H1 (cell line): Measurements from ENCODE around the gene KIF25. TPM values are rescaled to one million over a fixed set of nuclear protein-coding genes. Genes with fewer than 3 reads are reported as not detected.

Experiments
- CTCF ChIA-PET: fragments of 300-600 bp; sonication (Branson Sonifier 250); formaldehyde crosslinking; loops from one replicate; lab custom pipeline; 2021; ENCODE audit not compliant: partially characterized antibody; lab: Charles Lee
- POLR2A ChIA-PET: fragments of 300-600 bp; sonication (Branson Sonifier 250); formaldehyde crosslinking; loops from one replicate; lab custom pipeline; 2021; ENCODE audit warnings: inconsistent platforms; ENCODE audit not compliant: partially characterized antibody; lab: Charles Lee
- DNase-seq, 2 experiments: peaks; one replicate each; pipeline versions ENCODE4 v3.0.0 to v3.0.0-alpha.2; 2010 to 2022; ENCODE audit warnings: low spot score in 2 of 2, low read depth in 1 of 2, mixed read lengths in 1 of 2
- FAIRE-seq: peaks from 2 replicates; lab custom pipeline; 2011; peaks lifted over from hg19 to GRCh38; lab: Jason Lieb, UNC
- H2AFZ ChIP-seq: 2 replicates; pipeline ENCODE4 v1.8.1; 2012; ENCODE audit warnings: low read length, inconsistent platforms
- H2AK5ac ChIP-seq: 2 replicates; pipeline ENCODE4 v1.6.1; 2013; ENCODE audit warnings: low read depth, low read length
- H2BK120ac ChIP-seq: replicated peaks from 2 replicates; pipeline ENCODE3; 2013; ENCODE audit warnings: low read depth, low read length, inconsistent platforms
- H2BK12ac ChIP-seq: 2 replicates; pipeline ENCODE4 v1.6.1; 2013; ENCODE audit warnings: low read depth, low read length
- H2BK15ac ChIP-seq: 2 replicates; pipeline ENCODE4 v1.6.1; 2013; ENCODE audit warnings: low read length
- H2BK20ac ChIP-seq: 2 replicates; pipeline ENCODE4 v1.6.1; 2013; ENCODE audit warnings: low read length
- H2BK5ac ChIP-seq: 2 replicates; pipeline ENCODE4 v1.6.1; 2013; ENCODE audit warnings: low read depth, low read length
- H3K14ac ChIP-seq: 2 replicates; pipeline ENCODE4 v1.6.1; 2013; ENCODE audit warnings: inconsistent platforms; ENCODE audit not compliant: insufficient read length
- H3K18ac ChIP-seq: 2 replicates; pipeline ENCODE4 v1.6.1; 2013; ENCODE audit warnings: low read length; ENCODE audit errors: extremely low read depth
- H3K23ac ChIP-seq: 2 replicates; pipeline ENCODE4 v1.6.1; 2013; ENCODE audit warnings: inconsistent platforms; ENCODE audit not compliant: insufficient read length
- H3K23me2 ChIP-seq: 2 replicates; pipeline ENCODE4 v1.6.1; 2013; ENCODE audit warnings: low read depth, low read length
- H3K27ac ChIP-seq: 2 replicates; pipeline ENCODE4 v1.6.1; 2011; ENCODE audit warnings: low read depth, low read length, inconsistent platforms
- H3K27me3 ChIP-seq, 4 experiments: replicated peaks in 1 of 4; 1 replicate in 1 of 4; 2 replicates in 3 of 4; pipeline versions ENCODE4 v1.6.1 to v1.8.1; 2011 to 2013; ENCODE audit warnings: low read length in 3 of 4, mild to moderate bottlenecking in 3 of 4, inconsistent platforms in 2 of 4, mixed read lengths in 2 of 4, moderate library complexity in 1 of 4; ENCODE audit not compliant: control insufficient read depth in 3 of 4, insufficient read depth in 3 of 4; ENCODE audit errors: extremely low read depth in 1 of 4
- H3K36me3 ChIP-seq, 4 experiments: 2 replicates each; pipeline versions ENCODE4 v1.6.1 to v1.8.1; 2011 to 2013; ENCODE audit warnings: mild to moderate bottlenecking in 4 of 4, low read length in 3 of 4, moderate library complexity in 2 of 4, control low read depth in 1 of 4, inconsistent platforms in 1 of 4; ENCODE audit not compliant: insufficient read depth in 4 of 4, control insufficient read depth in 2 of 4
- H3K4ac ChIP-seq: replicated peaks from 2 replicates; pipeline ENCODE3; 2013; ENCODE audit warnings: low read length, low read depth, mixed read lengths, inconsistent platforms; ENCODE audit not compliant: insufficient read length
- H3K4me1 ChIP-seq, 4 experiments: replicated peaks in 1 of 4; 1 replicate in 1 of 4; 2 replicates in 3 of 4; pipeline versions ENCODE4 v1.6.1 to v1.8.1; 2011 to 2013; ENCODE audit warnings: low read length in 3 of 4, inconsistent platforms in 2 of 4, mixed read lengths in 1 of 4; ENCODE audit not compliant: insufficient read depth in 4 of 4, control insufficient read depth in 3 of 4
- H3K4me2 ChIP-seq, 2 experiments: 2 replicates each; pipeline versions ENCODE4 v1.6.1 to v1.8.1; 2011 to 2013; ENCODE audit warnings: low read depth in 2 of 2, low read length in 2 of 2, control low read depth in 1 of 2, inconsistent platforms in 1 of 2, mild to moderate bottlenecking in 1 of 2; ENCODE audit not compliant: insufficient read depth in 1 of 2
- H3K4me3 ChIP-seq, 4 experiments: fragments of 200-600, 300-600 bp in 1 of 4; sonication (generic), shearing (Covaris generic), sonication (Bioruptor Twin) in 1 of 4; 2 replicates each; pipeline versions ENCODE4 v1.5.1 to v1.8.1; 2011 to 2016; ENCODE audit warnings: low read length in 4 of 4, low read depth in 3 of 4, control low read depth in 2 of 4, inconsistent platforms in 2 of 4, mild to moderate bottlenecking in 2 of 4, mixed read lengths in 1 of 4, moderate library complexity in 1 of 4; ENCODE audit not compliant: insufficient read depth in 2 of 4; ENCODE audit errors: extremely low read depth in 1 of 4
- H3K56ac ChIP-seq: replicated peaks from 2 replicates; pipeline ENCODE3; 2013; ENCODE audit warnings: low read depth, mild to moderate bottlenecking, mixed read lengths, low read length, inconsistent platforms; ENCODE audit not compliant: insufficient read length
- H3K79me1 ChIP-seq: 2 replicates; pipeline ENCODE4 v1.6.1; 2013; ENCODE audit warnings: low read depth, low read length, control low read depth
- H3K79me2 ChIP-seq, 2 experiments: 2 replicates each; pipeline versions ENCODE4 v1.6.1 to v1.8.1; 2012 to 2013; ENCODE audit warnings: low read length in 2 of 2, mild to moderate bottlenecking in 2 of 2, inconsistent platforms in 1 of 2; ENCODE audit not compliant: insufficient read depth in 2 of 2, control insufficient read depth in 1 of 2
- H3K9ac ChIP-seq, 4 experiments: replicated peaks in 1 of 4; 1 replicate in 1 of 4; 2 replicates in 3 of 4; pipeline versions ENCODE4 v1.6.1 to v1.8.1; 2011 to 2013; ENCODE audit warnings: low read depth in 3 of 4, low read length in 3 of 4, control low read depth in 2 of 4, mild to moderate bottlenecking in 2 of 4, moderate library complexity in 2 of 4, inconsistent platforms in 1 of 4; ENCODE audit errors: extremely low read depth in 1 of 4
- H3K9me3 ChIP-seq, 2 experiments: 2 replicates each; pipeline versions ENCODE4 v1.6.1 to v1.8.1; 2012 to 2013; ENCODE audit warnings: mild to moderate bottlenecking in 2 of 2, moderate library complexity in 2 of 2, control low read depth in 1 of 2, inconsistent platforms in 1 of 2, low read depth in 1 of 2, low read length in 1 of 2, mixed read lengths in 1 of 2; ENCODE audit not compliant: insufficient read depth in 2 of 2
- H4K20me1 ChIP-seq, 2 experiments: replicated peaks in 1 of 2; 2 replicates each; pipeline versions ENCODE3 to v1.8.1; 2011 to 2013; ENCODE audit warnings: inconsistent platforms in 2 of 2, low read length in 2 of 2, mild to moderate bottlenecking in 1 of 2; ENCODE audit not compliant: insufficient read depth in 2 of 2, control insufficient read depth in 1 of 2
- H4K5ac ChIP-seq: 2 replicates; pipeline ENCODE4 v1.6.1; 2013; ENCODE audit warnings: low read length, low read depth, mixed read lengths, inconsistent platforms; ENCODE audit not compliant: insufficient read length
- H4K8ac ChIP-seq: 2 replicates; pipeline ENCODE4 v1.8.0; 2013; ENCODE audit warnings: mild to moderate bottlenecking, moderate library complexity, low read length, inconsistent platforms; ENCODE audit not compliant: insufficient read depth; ENCODE audit errors: extremely low read depth
- H4K91ac ChIP-seq: replicated peaks from 2 replicates; pipeline ENCODE3; 2013; ENCODE audit warnings: low read length, mixed read lengths, inconsistent platforms; ENCODE audit not compliant: insufficient read length
- CTBP2 ChIP-seq: IDR thresholded peaks from 2 replicates; pipeline ENCODE4 v1.7.0; 2011; ENCODE audit warnings: borderline replicate concordance, mild to moderate bottlenecking, moderate library complexity, mixed read lengths, low read length; ENCODE audit not compliant: insufficient read depth, insufficient read length
- CTCF ChIP-seq, 3 experiments: IDR thresholded peaks; 1 replicate in 2 of 3; 2 replicates in 1 of 3; pipeline versions ENCODE4 v1.5.1 to v1.6.1; 2011; ENCODE audit warnings: low read length in 3 of 3, mild to moderate bottlenecking in 3 of 3, inconsistent platforms in 2 of 3, low read depth in 1 of 3, moderate library complexity in 1 of 3; ENCODE audit not compliant: insufficient read depth in 1 of 3; ENCODE audit errors: control extremely low read depth in 1 of 3
- EZH2 ChIP-seq: fragments of 200-600 bp; sonication (generic); IDR thresholded peaks from 2 replicates; pipeline ENCODE4 v1.7.1; 2012; ENCODE audit warnings: low read depth, mild to moderate bottlenecking, moderate library complexity, low read length, inconsistent platforms; ENCODE audit not compliant: severe bottlenecking
- GTF2F1 ChIP-seq: IDR thresholded peaks from 2 replicates; pipeline ENCODE4 v1.6.1; 2012; ENCODE audit warnings: low read depth, low read length, improper control_type of control experiment, borderline replicate concordance
- MAFK ChIP-seq: IDR thresholded peaks from 2 replicates; pipeline ENCODE4 v1.6.1; 2012; ENCODE audit warnings: low read depth, mild to moderate bottlenecking, improper control_type of control experiment, low read length
- MAX ChIP-seq: IDR thresholded peaks from 2 replicates; pipeline ENCODE4 v1.6.1; 2012; ENCODE audit warnings: inconsistent platforms
- NANOG ChIP-seq: IDR thresholded peaks from 2 replicates; pipeline ENCODE4 v1.6.1; 2011; ENCODE audit warnings: low read length, low read depth, mild to moderate bottlenecking, inconsistent platforms; ENCODE audit not compliant: insufficient read depth, poor library complexity, severe bottlenecking
- POLR2AphosphoS5 ChIP-seq: IDR thresholded peaks from 2 replicates; pipeline ENCODE4 v1.6.1; 2011; ENCODE audit warnings: low read depth, low read length
- SP2 ChIP-seq: IDR thresholded peaks from 2 replicates; pipeline ENCODE4 v1.6.1; 2012; ENCODE audit warnings: mild to moderate bottlenecking, low read length, inconsistent platforms
- SRF ChIP-seq: IDR thresholded peaks from 2 replicates; pipeline ENCODE4 v1.6.1; 2011; ENCODE audit warnings: mild to moderate bottlenecking, low read depth, low read length, moderate library complexity
- TBP ChIP-seq: IDR thresholded peaks from 2 replicates; pipeline ENCODE4 v1.6.1; 2011; ENCODE audit warnings: low read depth, low read length, improper control_type of control experiment
- TCF12 ChIP-seq: IDR thresholded peaks from 2 replicates; pipeline ENCODE4 v1.6.1; 2011; ENCODE audit warnings: low read depth, mild to moderate bottlenecking, low read length
- WGBS, 2 experiments: shearing (Covaris generic) in 1 of 2; methylation state at CpG; one replicate each; pipeline versions ENCODE4 v1.1.6 to v1.1.7; 2013 to 2015; ENCODE audit warnings: low lambda C conversion rate in 2 of 2, mixed read lengths in 2 of 2, inconsistent platforms in 1 of 2, low coverage in 1 of 2, missing lambda C conversion rate in 1 of 2; ENCODE audit not compliant: insufficient replicate concordance in 2 of 2, insufficient coverage in 1 of 2, insufficient read length in 1 of 2; ENCODE audit errors: extremely low coverage in 1 of 2, missing lambda C conversion rate in 1 of 2; 5-methylcytosine and 5-hydroxymethylcytosine counted together
- polyA plus RNA-seq, 7 experiments: library from polyadenylated mRNA; depleted of rRNA in 3 of 7; stranded (reverse) in 5 of 7; unstranded in 2 of 7; fragments of >200 nt in 5 of 7; fragments of 200-250 nt in 2 of 7; gene quantifications; 1 replicate in 5 of 7; 2 replicates in 1 of 7; 4 replicates in 1 of 7; pipeline versions ENCODE4 v1.2.1 to v1.2.3, GENCODE V29; 2011 to 2013; ENCODE audit warnings: missing spikeins in 2 of 7, mixed read lengths in 2 of 7
- total RNA-seq: library from RNA; stranded (reverse); fragmentation: NEBNext Ultra II Directional; extraction: Animal tissue kit (Norgen Biotek cat#: 25700); gene quantifications from 2 replicates; pipeline ENCODE4 v1.2.1, GENCODE V29; 2021

The KIF25 gene
- total and polyA plus RNA-seq, 2 of the 8 experiments (the other 6 are each of a cell fraction or from before 2014, with no cell fraction given) = 1.5 to 2.0 TPM

- Histone ChIP-seq H2BK12ac (no peak overlapping the region), H4K5ac (no peak overlapping the region), H3K36me3 (peaks cover 28 to 72% (median 47%) of the 10 kb centered on the region in 4 experiments), H3K56ac (no peak overlapping the region), H3K23me2 (no peaks in the 10 kb centered on the region), H2AFZ (no peak overlapping the region), H2BK120ac (no peak overlapping the region), H2BK5ac (no peak overlapping the region), H3K9me3 (no peaks in the 10 kb centered on the region), H4K91ac (no peak overlapping the region), H4K8ac (no peak overlapping the region), H3K79me2 (peaks cover 5 to 14% of the 10 kb centered on the region in 2 experiments; a peak in 3 of 4 replicates), H3K23ac (no peak overlapping the region), H3K18ac (no peak overlapping the region), H3K14ac (no peak overlapping the region), H3K9ac (no peak overlapping the region), H2BK15ac (no peak overlapping the region), H3K4me1 (no peaks in the 10 kb centered on the region), H3K4me2 (no peak overlapping the region), H3K27me3 (no peaks in the 10 kb centered on the region), H4K20me1 (peaks cover 2 to 9% of the 10 kb centered on the region in 2 experiments), H3K4me3 (no peak overlapping the region), H3K79me1 (peaks cover 3% of the 10 kb centered on the region; the same call in 1 of the 2 replicates), H3K4ac (no peak overlapping the region), H2AK5ac (no peak overlapping the region), H2BK20ac (no peak overlapping the region), H3K27ac (no peak overlapping the region)
- 90% methylated on average over 1 of the region's 1 CpG; no CpG with 5 or more reads in 1 of the 2 experiments for WGBS, 2 experiments
- FAIRE-seq = no peak
- ChIA-PET CTCF (no interaction called here), POLR2A (interaction anchor here (0.9 kb wide), 1 partner anchor 15 kb away, joined by 5 read pairs; no protein-coding TSS in a partner anchor)
- no peak for DNase-seq
- TF ChIP-seq CTBP2 (no peak), POLR2AphosphoS5 (no peak), SRF (no peak), TBP (no peak), NANOG (no peak), GTF2F1 (no peak), CTCF (IDR thresholded peaks at IDR 0.05; ENCODE audit: control extremely low read depth in 1 of 3, insufficient read depth in 1 of 3, low read depth in 1 of 3, low read length in 3 of 3) (no peak), MAX (no peak), SP2 (no peak), EZH2 (no peak), MAFK (no peak), TCF12 (no peak)
Observed at GRCh38 chr6:167952512-167952859, 45.0 kb upstream of the KIF25 start.
